HepG2 (cell line): ENCODE results near the gene DPEP1. TPM values are rescaled to one million over a fixed set of nuclear protein-coding genes. Genes with fewer than 3 reads are reported as not detected.
A peak's percentile ranks its signal among the peaks of the same experiment; 100 is the strongest.

Source experiments
- CBX2 ChIP-seq, 2 experiments: fragments of 200-600 bp in 1 of 2; sonication (generic); formaldehyde crosslinking in 1 of 2; IDR thresholded peaks; 2 replicates each; pipeline versions ENCODE4 v1.7.0 to v1.8.1; 2018 to 2022; ENCODE audit warnings: low read depth in 2 of 2, low read length in 1 of 2, mild to moderate bottlenecking in 1 of 2, missing genetic modification reagents in 1 of 2
- ESRRA ChIP-seq: sonication (generic); formaldehyde crosslinking; IDR thresholded peaks from 2 replicates; pipeline ENCODE4 v1.5.1; 2020; ENCODE audit warnings: mild to moderate bottlenecking, low read depth, missing genetic modification reagents
- HINFP ChIP-seq: sonication (generic); formaldehyde crosslinking; IDR thresholded peaks from 2 replicates; pipeline ENCODE4 v1.4.0; 2020; ENCODE audit warnings: low read depth, mild to moderate bottlenecking, missing genetic modification reagents
- HNRNPLL ChIP-seq: fragments of 200-400 bp; formaldehyde crosslinking; IDR thresholded peaks from 2 replicates; pipeline ENCODE4 v1.6.1; 2017; ENCODE audit warnings: mild to moderate bottlenecking, low read depth, low read length; ENCODE audit not compliant: poor library complexity, severe bottlenecking
- MEIS2 ChIP-seq: sonication (generic); formaldehyde crosslinking; IDR thresholded peaks from 2 replicates; pipeline ENCODE4 v1.9.0; 2021; ENCODE audit warnings: mild to moderate bottlenecking, missing genetic modification reagents
- MIER2 ChIP-seq: IDR thresholded peaks from 2 replicates; pipeline ENCODE4 v1.6.1; 2016; ENCODE audit warnings: missing biosample characterization, missing genetic modification reagents
- NRL ChIP-seq: sonication (generic); formaldehyde crosslinking; IDR thresholded peaks from 2 replicates; pipeline ENCODE4 v1.5.0; 2020; ENCODE audit warnings: missing genetic modification reagents, mild to moderate bottlenecking, moderate library complexity, borderline replicate concordance
- ONECUT2 ChIP-seq: sonication (generic); formaldehyde crosslinking; IDR thresholded peaks from 2 replicates; pipeline ENCODE4 v1.4.0; 2020; ENCODE audit warnings: missing genetic modification reagents
- PAF1 ChIP-seq: IDR thresholded peaks from 2 replicates; pipeline ENCODE4 v1.6.1; 2016; ENCODE audit warnings: missing genetic modification reagents, missing compliant biosample characterization
- PHB2 ChIP-seq: fragments of 450-650 bp; IDR thresholded peaks from 2 replicates; pipeline ENCODE4 v1.6.1; 2018; ENCODE audit not compliant: partially characterized antibody
- PHF20 ChIP-seq: sonication (generic); formaldehyde crosslinking; IDR thresholded peaks from 2 replicates; pipeline ENCODE4 v1.5.0; 2020; ENCODE audit warnings: mild to moderate bottlenecking, missing genetic modification reagents
- POLR2AphosphoS5 ChIP-seq: IDR thresholded peaks from 2 replicates; pipeline ENCODE4 v1.6.1; 2012; ENCODE audit warnings: low read depth, low read length
- ZNF160 ChIP-seq: sonication (generic); formaldehyde crosslinking; IDR thresholded peaks from 2 replicates; pipeline ENCODE4 v1.8.0; 2022; ENCODE audit warnings: mild to moderate bottlenecking, inconsistent platforms, missing genetic modification reagents
- ZNF484 ChIP-seq: sonication (generic); formaldehyde crosslinking; IDR thresholded peaks from 2 replicates; pipeline ENCODE4 v1.5.1; 2020; ENCODE audit warnings: mild to moderate bottlenecking, low read depth, missing genetic modification reagents, borderline replicate concordance
- ZNF552 ChIP-seq: sonication (generic); formaldehyde crosslinking; IDR thresholded peaks from 2 replicates; pipeline ENCODE4 v1.9.0; 2022; ENCODE audit warnings: missing genetic modification reagents, mild to moderate bottlenecking, borderline replicate concordance
- ZNF570 ChIP-seq: sonication (generic); formaldehyde crosslinking; IDR thresholded peaks from 2 replicates; pipeline ENCODE4 v1.4.0; 2020; ENCODE audit warnings: mild to moderate bottlenecking, missing genetic modification reagents, borderline replicate concordance
- ZNF615 ChIP-seq: sonication (generic); formaldehyde crosslinking; IDR thresholded peaks from 2 replicates; pipeline ENCODE4 v1.5.0; 2020; ENCODE audit warnings: mild to moderate bottlenecking, missing genetic modification reagents, borderline replicate concordance
- ZNF776 ChIP-seq: sonication (generic); formaldehyde crosslinking; IDR thresholded peaks from 2 replicates; pipeline ENCODE4 v1.4.0; 2020; ENCODE audit warnings: mild to moderate bottlenecking, missing genetic modification reagents
- ZSCAN30 ChIP-seq: sonication (generic); formaldehyde crosslinking; IDR thresholded peaks from 2 replicates; pipeline ENCODE4 v1.5.0; 2020; ENCODE audit warnings: mild to moderate bottlenecking, missing genetic modification reagents
- polyA plus RNA-seq, 8 experiments: library from polyadenylated mRNA; depleted of rRNA in 3 of 8; stranded (reverse) in 7 of 8; unstranded in 1 of 8; fragments of >200 nt; fragmentation: Illumina TruSeq in 4 of 8; extraction: Trizol in 4 of 8; gene quantifications; 2 replicates each; pipeline versions ENCODE4 v1.2.1 to v1.2.3, GENCODE V29; 2011 to 2016; ENCODE audit warnings: low read depth in 4 of 8, missing spikeins in 1 of 8, mixed read lengths in 1 of 8; ENCODE audit not compliant: insufficient read depth in 1 of 8
- total RNA-seq, 5 experiments: library from RNA; depleted of rRNA; stranded (reverse); fragments of >200 nt; fragmentation: Illumina TruSeq; extraction: Trizol; gene quantifications; 2 replicates each; pipeline ENCODE4 v1.2.3, GENCODE V29; 2016; ENCODE audit warnings: low read depth in 1 of 5
- TF ChIP-seq, protein P1 (sequence below): sonication (generic); formaldehyde crosslinking; IDR thresholded peaks from 2 replicates; pipeline ENCODE4 v1.4.0; 2020; ENCODE audit warnings: mild to moderate bottlenecking, missing genetic modification reagents
- TF ChIP-seq, protein P2 (sequence below): sonication (generic); formaldehyde crosslinking; IDR thresholded peaks from 2 replicates; pipeline ENCODE4 v1.5.0; 2020; ENCODE audit warnings: mild to moderate bottlenecking, missing genetic modification reagents, borderline replicate concordance
- TF ChIP-seq, protein P3 (sequence below): sonication (generic); formaldehyde crosslinking; IDR thresholded peaks from 2 replicates; pipeline ENCODE4 v1.4.0; 2020; ENCODE audit warnings: mild to moderate bottlenecking, missing genetic modification reagents, borderline replicate concordance

The DPEP1 gene
- total and polyA plus RNA-seq, 2 of the 13 experiments (the other 11 are each of a cell fraction or from before 2014, with no cell fraction given) = 37.6 to 52.2 TPM

- peak; percentile 86; the same call in 1 of the 2 replicates for TF ChIP-seq PAF1 (CRISPR knock-in tag)
- TF ChIP-seq, protein P1, sequence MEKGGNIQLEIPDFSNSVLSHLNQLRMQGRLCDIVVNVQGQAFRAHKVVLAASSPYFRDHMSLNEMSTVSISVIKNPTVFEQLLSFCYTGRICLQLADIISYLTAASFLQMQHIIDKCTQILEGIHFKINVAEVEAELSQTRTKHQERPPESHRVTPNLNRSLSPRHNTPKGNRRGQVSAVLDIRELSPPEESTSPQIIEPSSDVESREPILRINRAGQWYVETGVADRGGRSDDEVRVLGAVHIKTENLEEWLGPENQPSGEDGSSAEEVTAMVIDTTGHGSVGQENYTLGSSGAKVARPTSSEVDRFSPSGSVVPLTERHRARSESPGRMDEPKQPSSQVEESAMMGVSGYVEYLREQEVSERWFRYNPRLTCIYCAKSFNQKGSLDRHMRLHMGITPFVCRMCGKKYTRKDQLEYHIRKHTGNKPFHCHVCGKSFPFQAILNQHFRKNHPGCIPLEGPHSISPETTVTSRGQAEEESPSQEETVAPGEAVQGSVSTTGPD (CRISPR knock-in tag) = 0 out of 2 replicates have a peak, but pooled peaks have one; percentile 22
- peak; percentile 88; the same call in 1 of the 2 replicates for TF ChIP-seq ZNF615 (CRISPR knock-in tag)
- peak; percentile 9; the same call in 1 of the 2 replicates for TF ChIP-seq MIER2 (CRISPR knock-in tag)
- TF ChIP-seq PHF20 (CRISPR knock-in tag) = no peak
- no peak for TF ChIP-seq MEIS2
- TF ChIP-seq ESRRA (CRISPR knock-in tag) = no peak
- no peak for TF ChIP-seq CBX2 (IDR thresholded peaks at IDR 0.05; ENCODE audit: low read depth, low read length)
- no peak for TF ChIP-seq CBX2 (CRISPR knock-in tag; IDR thresholded peaks at IDR 0.05; ENCODE audit: low read depth)
- peak; percentile 42 for TF ChIP-seq POLR2AphosphoS5
- peak; percentile 5 for TF ChIP-seq HNRNPLL
- TF ChIP-seq ZNF484 (CRISPR knock-in tag) = peak; percentile 45; the same call in 1 of the 2 replicates
- TF ChIP-seq PHB2 = no peak
- TF ChIP-seq, protein P2, sequence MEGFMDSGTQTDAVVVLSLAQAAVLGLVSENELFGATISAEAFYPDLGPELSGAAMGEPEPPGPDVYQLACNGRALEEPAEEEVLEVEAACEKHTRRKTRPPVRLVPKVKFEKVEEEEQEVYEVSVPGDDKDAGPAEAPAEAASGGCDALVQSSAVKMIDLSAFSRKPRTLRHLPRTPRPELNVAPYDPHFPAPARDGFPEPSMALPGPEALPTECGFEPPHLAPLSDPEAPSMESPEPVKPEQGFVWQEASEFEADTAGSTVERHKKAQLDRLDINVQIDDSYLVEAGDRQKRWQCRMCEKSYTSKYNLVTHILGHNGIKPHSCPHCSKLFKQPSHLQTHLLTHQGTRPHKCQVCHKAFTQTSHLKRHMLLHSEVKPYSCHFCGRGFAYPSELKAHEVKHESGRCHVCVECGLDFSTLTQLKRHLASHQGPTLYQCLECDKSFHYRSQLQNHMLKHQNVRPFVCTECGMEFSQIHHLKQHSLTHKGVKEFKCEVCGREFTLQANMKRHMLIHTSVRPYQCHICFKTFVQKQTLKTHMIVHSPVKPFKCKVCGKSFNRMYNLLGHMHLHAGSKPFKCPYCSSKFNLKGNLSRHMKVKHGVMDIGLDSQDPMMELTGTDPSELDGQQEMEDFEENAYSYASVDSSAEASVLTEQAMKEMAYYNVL (CRISPR knock-in tag) = peak; percentile 32; the same call in 1 of the 2 replicates
- peak; percentile 33; the same call in 1 of the 2 replicates for TF ChIP-seq ONECUT2
- peak; percentile 50; the same call in 1 of the 2 replicates for TF ChIP-seq HINFP (CRISPR knock-in tag)
- peak; percentile 77 for TF ChIP-seq ZNF776 (CRISPR knock-in tag)
- 0 out of 2 replicates have a peak, but pooled peaks have one; percentile 42 for TF ChIP-seq ZNF570
- TF ChIP-seq ZSCAN30 (CRISPR knock-in tag) = peak; percentile 3; the same call in 1 of the 2 replicates
- peak; percentile 83; the same call in 1 of the 2 replicates for TF ChIP-seq ZNF552 (CRISPR knock-in tag)
- no peak; the same call in 1 of the 2 replicates for TF ChIP-seq NRL (CRISPR knock-in tag)
- TF ChIP-seq ZNF160 = 0 out of 2 replicates have a peak, but pooled peaks have one; percentile 39
- TF ChIP-seq, protein P3, sequence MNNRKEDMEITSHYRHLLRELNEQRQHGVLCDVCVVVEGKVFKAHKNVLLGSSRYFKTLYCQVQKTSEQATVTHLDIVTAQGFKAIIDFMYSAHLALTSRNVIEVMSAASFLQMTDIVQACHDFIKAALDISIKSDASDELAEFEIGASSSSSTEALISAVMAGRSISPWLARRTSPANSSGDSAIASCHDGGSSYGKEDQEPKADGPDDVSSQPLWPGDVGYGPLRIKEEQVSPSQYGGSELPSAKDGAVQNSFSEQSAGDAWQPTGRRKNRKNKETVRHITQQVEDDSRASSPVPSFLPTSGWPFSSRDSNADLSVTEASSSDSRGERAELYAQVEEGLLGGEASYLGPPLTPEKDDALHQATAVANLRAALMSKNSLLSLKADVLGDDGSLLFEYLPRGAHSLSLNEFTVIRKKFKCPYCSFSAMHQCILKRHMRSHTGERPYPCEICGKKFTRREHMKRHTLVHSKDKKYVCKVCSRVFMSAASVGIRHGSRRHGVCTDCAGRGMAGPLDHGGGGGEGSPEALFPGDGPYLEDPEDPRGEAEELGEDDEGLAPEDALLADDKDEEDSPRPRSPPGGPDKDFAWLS (CRISPR knock-in tag) = 0 out of 2 replicates have a peak, but pooled peaks have one; percentile 13
These were observed 48.8 kb upstream of the DPEP1 start (continued) for GRCh38 chr16:89564476-89565255.
